Measurements from ENCODE around the gene MFSD11. TPM values are rescaled to one million over a fixed set of nuclear protein-coding genes. Genes with fewer than 3 reads are reported as not detected.
"Not testable (repeated sequence)": the region's sequence is repeated elsewhere in the genome, so short reads cannot be mapped to it uniquely, and the experiment has no call there.

Gene MFSD11
- total RNA-seq, 1 donor from 2014 or later: 27.0 TPM

GRCh38 chr17:76787866-76788265 is 49.9 kb downstream of the MFSD11 start:
- intact Hi-C loops (cut with DNase I); DNase-seq (ENCODE audit: low spot score): not testable (repeated sequence)

GRCh38 chr17:76789235-76789788 is 51.4 kb downstream of the MFSD11 start:
- intact Hi-C loops (cut with DNase I): no loop called here
- DNase-seq (ENCODE audit: low spot score): no peak

GRCh38 chr17:76791053-76791980 is 53.4 kb downstream of the MFSD11 start:
- intact Hi-C loops (cut with DNase I): no loop called here
- DNase-seq (ENCODE audit: low spot score): no peak

GRCh38 chr17:76792348-76792747 is 54.4 kb downstream of the MFSD11 start:
- intact Hi-C loops (cut with DNase I): no loop called here
- no peak for DNase-seq (ENCODE audit: low spot score)

- no peak for DNase-seq (ENCODE audit: low spot score)
- intact Hi-C loops (cut with DNase I): no loop called here
These were observed 55.9 kb downstream of the MFSD11 start for GRCh38 chr17:76793775-76794174.

- DNase-seq (ENCODE audit: low spot score): no peak
- intact Hi-C loops (cut with DNase I): no loop called here
These were observed 58.2 kb downstream of the MFSD11 start for GRCh38 chr17:76796081-76796480.

GRCh38 chr17:76797241-76797840 is 59.4 kb downstream of the MFSD11 start:
- no peak for DNase-seq (ENCODE audit: low spot score)
- intact Hi-C loops (cut with DNase I): no loop called here

- intact Hi-C loops (cut with DNase I): no loop called here
These were observed 63.8 kb downstream of the MFSD11 start for GRCh38 chr17:76801706-76802105.

GRCh38 chr17:76805319-76805718 is 67.4 kb downstream of the MFSD11 start:
- intact Hi-C loops (cut with DNase I): no loop called here
- no peak for DNase-seq (ENCODE audit: low spot score)

More at GRCh38 chr17:76801706-76802105, 63.8 kb downstream of the MFSD11 start:
- DNase-seq (ENCODE audit: low spot score): no peak

- intact Hi-C loops (cut with DNase I): not testable (repeated sequence)
These were observed 68.2 kb downstream of the MFSD11 start for GRCh38 chr17:76806151-76806550.

GRCh38 chr17:76806767-76807166 is 68.8 kb downstream of the MFSD11 start:
- intact Hi-C loops (cut with DNase I); DNase-seq (ENCODE audit: low spot score): not testable (repeated sequence)

More at GRCh38 chr17:76806151-76806550, 68.2 kb downstream of the MFSD11 start:
- DNase-seq (ENCODE audit: low spot score): not testable (repeated sequence)

- DNase-seq (ENCODE audit: low spot score): no peak
- intact Hi-C loops (cut with DNase I): no loop called here
These were observed 70.4 kb downstream of the MFSD11 start for GRCh38 chr17:76808326-76808725.

GRCh38 chr17:76810956-76811355 is 73.0 kb downstream of the MFSD11 start:
- no peak for DNase-seq (ENCODE audit: low spot score)
- intact Hi-C loops (cut with DNase I): no loop called here

- DNase-seq (ENCODE audit: low spot score): no peak
- intact Hi-C loops (cut with DNase I): no loop called here
These were observed 73.9 kb downstream of the MFSD11 start for GRCh38 chr17:76811834-76812233.

GRCh38 chr17:76812263-76812662 is 74.3 kb downstream of the MFSD11 start:
- intact Hi-C loops (cut with DNase I): no loop called here
- DNase-seq (ENCODE audit: low spot score): no peak

- intact Hi-C loops (cut with DNase I): no loop called here
- DNase-seq (ENCODE audit: low spot score): no peak
These were observed 75.0 kb downstream of the MFSD11 start for GRCh38 chr17:76812968-76813367.

GRCh38 chr17:76815907-76816589 is 78.1 kb downstream of the MFSD11 start:
- DNase-seq (ENCODE audit: low spot score); intact Hi-C loops (cut with DNase I): not testable (repeated sequence)

- intact Hi-C loops (cut with DNase I): no loop called here
- DNase-seq (ENCODE audit: low spot score): no peak
These were observed 78.7 kb downstream of the MFSD11 start for GRCh38 chr17:76816590-76817135.

GRCh38 chr17:76820039-76820438 is 82.1 kb downstream of the MFSD11 start:
- intact Hi-C loops (cut with DNase I): no loop called here
- DNase-seq (ENCODE audit: low spot score): no peak

- intact Hi-C loops (cut with DNase I): no loop called here
- no peak for DNase-seq (ENCODE audit: low spot score)
These were observed 82.6 kb downstream of the MFSD11 start for GRCh38 chr17:76820561-76820960.
